GM18873 (cell line): Measurements from ENCODE around the gene STAG2.
"Not testable (repeated sequence)": the region's sequence is repeated elsewhere in the genome, so short reads cannot be mapped to it uniquely, and the experiment has no call there.

ENCODE experiments used
- ATAC-seq: cut with Tn5 transposase; IDR thresholded peaks from one replicate; pipeline ENCODE4 v1.9.1; 2021; ENCODE audit warnings: mild to moderate bottlenecking, moderate library complexity, moderate number of reproducible peaks; ENCODE audit not compliant: unreplicated experiment, low FRiP score

The STAG2 gene

DNA sequence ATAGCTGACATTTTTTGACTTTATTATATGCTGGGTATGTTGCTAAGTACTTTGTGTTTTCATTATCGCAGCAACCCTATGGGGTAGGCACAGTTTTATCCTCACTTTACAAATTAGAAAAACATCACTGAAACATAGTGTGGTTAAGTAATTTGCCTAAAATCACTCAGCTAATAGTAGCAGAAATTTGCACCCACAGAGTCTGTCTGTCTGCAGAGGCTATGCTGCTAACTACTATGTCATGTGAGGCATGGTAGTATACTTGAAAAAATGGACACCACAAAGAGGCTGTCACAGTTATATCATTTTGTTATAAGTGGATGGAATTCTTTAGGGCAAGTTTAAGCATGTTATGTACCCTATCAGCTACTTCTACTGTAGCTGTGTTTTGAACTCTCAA is 69.0 kb downstream of the STAG2 start:
- ATAC-seq: peak; percentile 62

DNA sequence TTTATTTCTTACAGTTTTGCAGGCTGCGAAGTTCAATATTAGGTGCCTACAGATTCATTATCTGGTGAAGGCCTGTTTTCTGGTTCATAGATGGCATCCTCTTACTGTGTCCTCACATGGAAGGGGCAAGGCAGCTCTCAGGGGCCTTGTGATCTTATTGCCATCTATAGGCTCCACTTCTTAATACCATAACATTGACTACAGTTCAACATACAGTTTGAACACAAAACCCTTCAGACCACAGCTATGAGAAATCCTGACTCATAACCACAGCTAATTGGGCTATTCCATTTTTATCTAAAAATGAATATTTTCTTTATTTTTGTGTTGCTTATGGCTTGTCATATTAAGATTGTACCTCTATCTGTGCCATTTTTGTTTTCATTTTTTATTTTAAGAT is 72.3 kb downstream of the STAG2 start:
- no peak for ATAC-seq

DNA sequence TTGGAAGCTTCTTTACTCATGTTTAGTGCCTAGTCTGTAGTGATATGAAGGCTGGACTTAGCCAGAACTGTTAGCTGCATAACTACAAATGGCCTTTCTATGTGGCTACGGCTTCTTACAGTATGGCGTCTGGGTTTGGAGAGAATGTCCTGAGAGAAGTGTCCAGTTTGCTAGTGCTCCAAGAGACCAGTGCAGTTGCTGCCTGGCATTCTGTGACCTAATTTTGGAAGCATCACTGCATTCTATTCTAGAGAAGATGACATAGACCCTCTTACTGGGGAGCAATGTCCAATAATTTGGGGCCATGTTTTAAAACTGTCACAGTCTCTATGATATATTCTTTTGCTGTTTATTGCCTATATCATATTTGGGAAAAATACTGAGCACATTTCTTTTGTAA is 74.2 kb downstream of the STAG2 start:
- ATAC-seq: no peak

DNA sequence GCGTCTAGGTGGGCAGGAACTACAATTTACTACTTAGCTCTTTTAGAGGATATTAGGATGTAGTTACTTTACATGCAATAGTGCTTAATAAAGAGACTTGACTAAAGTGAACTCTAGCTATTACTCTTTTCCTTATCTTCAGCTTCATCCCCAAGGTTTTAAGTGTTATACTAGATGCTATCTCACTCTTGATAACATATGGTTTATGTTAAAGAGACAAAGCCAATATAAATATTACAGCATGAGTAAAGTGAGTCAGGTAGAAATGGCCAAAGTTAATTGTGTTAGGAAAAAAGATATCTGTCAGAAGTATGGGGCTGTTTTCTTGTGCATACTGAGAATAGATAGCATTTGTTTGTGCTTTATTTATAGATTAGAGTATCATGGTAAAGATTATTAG is 80.5 kb downstream of the STAG2 start:
- ATAC-seq: no peak

DNA sequence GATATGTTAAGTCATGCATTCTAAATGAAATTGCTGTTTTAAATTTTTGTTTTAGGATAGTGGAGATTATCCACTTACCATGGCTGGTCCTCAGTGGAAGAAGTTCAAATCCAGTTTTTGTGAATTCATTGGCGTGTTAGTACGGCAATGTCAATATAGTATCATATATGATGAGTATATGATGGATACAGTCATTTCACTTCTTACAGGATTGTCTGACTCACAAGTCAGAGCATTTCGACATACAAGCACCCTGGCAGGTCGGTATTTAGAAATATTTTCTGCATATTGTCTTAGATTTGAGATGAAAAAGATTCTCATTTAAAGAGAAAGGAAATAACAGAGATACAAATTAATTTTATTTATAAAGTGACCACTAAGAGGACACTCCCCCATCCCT is 83.6 kb downstream of the STAG2 start:
- ATAC-seq: no peak

DNA sequence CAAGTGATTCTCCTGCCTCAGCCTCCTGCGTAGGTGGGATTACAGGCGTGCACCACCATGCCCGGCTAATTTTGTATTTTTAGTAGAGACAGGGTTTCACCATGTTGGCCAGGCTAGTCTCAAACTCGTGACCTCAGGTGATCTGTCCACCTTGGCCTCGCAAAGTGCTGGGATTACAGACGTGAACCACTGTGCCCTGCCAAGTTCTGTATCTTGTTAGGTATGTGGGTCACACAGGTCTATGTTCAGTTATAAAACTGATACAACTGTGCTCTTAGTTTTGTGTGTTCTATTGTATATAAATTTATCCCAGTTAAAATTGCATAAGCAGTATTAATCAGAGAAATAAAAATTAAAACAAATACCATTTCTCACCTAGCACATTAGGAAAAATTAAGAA is 122.9 kb downstream of the STAG2 start:
- ATAC-seq: not testable (repeated sequence)

DNA sequence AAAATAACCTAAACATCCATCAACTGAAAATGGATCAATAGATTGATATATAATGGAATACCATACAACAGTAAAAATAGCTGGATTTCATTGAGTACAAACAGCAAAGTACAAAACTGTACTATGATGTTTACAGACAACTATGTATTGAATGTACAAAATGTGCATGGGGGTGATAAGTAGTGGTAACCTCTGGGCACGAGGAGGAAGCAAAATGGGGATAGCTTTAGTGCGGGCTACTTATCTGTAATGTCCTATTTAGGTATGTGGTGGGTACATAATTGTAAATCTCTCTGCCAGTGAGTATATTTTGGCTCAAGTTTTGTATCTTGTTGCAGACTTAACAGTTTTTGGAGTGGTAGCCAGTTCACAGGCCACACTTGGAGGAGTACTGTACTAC is 123.6 kb downstream of the STAG2 start:
- ATAC-seq: no peak

DNA sequence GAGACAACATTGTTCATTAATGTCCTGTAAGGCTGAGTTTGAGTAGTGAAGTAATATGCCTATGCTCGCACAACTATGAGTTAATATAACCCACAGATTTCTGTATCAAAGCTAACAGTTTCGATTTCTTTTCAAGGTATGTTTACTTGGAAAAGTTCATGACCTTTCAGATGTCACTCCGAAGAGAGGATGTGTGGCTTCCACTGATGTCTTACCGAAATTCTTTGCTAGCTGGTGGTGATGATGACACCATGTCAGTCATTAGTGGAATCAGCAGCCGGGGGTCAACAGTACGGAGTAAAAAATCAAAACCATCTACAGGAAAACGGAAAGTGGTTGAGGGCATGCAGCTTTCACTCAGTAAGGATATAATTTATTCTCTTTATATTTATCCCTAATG is 124.9 kb downstream of the STAG2 start:
- no peak for ATAC-seq

DNA sequence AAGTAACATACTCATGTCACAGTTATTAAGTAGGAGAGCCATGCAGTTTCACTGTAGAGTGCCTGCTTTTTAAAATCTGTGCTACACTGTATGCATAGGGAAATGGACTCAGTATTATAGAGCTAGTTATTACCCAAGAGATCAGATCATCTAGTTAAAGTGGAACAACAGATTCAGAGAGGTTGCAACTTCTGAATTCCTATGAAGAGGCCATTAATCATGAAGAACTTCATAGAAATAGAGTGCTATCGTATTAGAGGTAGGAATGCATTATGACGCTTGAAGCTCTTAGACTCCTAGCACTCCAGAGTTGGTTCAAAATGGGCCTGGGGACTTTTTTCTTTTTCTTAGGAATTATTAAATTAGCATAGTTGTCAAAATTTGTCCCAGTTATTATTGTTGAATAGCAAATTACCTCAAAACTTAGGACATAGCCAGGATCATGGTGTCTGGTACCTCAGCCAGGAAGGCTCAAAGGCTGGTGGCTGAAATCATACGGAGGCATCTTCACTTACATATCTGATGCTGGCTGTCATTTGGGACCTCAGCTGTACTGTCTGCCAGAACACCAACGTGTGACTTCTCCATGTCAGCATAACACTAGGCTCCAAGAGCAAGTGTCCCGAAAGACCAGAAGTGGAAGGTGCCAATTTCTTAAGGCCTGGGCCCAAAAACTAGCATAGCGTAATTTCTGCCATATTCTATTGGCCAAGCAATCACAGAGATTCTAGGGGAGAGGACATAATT is 125.7 kb downstream of the STAG2 start:
- no peak for ATAC-seq

DNA sequence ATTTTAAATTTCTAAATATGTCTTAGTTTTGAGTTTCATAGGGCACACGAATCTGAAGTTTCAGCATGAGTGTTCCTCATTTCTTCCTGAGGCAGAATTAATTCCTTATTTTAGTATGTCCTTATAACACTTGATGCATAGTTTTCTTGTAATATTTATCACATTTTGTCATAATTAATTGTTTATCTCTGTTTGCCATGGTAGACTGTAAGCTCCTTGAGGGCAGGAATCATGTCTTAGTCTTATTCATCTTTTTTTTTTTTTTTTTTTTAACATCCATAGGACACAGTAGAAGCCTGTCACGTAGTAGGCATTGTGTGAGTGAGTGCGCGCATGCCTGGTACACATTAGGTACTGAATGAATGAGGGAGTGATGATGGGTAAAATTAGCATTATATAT is 131.7 kb downstream of the STAG2 start:
- ATAC-seq: no peak

DNA sequence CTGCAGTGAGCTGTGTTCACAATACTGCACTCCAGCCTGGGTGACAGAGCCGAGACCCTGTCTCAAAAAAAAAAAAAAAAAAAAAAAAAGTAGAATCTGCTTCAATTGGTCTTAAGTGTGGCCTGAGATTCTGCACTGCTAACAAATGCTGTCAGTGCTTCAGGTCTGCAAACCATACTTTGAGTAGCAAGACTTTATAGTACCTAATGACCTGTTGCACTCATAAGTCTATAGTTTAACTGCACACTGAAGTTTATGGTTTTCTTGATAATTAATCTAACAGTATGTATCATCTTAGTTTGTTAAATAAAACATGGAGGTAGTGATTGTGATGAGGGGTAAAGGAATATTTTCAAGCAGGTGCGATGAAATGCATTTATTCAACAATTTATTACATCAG is 135.6 kb downstream of the STAG2 start:
- ATAC-seq: no peak

DNA sequence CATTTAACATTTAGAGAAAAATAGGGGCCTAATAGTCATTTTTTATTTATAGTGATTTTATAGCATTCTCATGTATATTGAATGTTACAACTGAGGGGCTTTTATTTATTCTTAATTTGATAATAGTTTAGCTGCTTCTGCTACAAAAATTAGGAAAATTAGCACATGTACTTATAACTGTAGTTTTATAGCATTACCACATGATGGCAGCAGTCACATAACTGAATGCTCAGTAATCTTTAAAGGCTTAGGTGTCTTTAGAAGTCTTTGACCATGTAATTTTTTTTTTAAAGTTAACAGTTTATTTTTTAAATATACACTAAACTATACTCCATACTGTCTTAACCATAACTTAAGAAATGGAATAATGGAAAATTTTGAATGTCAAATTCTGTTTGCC is 136.6 kb downstream of the STAG2 start:
- no peak for ATAC-seq

DNA sequence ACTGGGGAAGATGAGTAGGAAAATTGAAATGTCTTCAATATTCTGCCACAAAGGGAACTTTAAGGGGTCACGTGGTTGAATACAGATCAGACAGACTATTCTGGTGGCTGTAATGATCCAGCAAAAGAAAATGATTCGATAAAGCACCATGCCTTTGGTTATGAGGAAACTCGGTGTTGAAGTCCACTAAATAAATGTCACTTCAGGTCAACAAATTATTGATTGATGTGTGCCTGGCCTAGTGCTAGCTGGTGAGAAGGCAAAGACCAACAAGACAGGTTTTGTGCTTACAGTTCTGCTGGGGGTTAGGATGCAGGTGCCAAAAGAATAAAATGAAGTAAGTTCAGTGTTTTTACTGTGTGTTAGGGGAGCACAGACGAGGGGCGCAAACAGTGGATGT is 142.5 kb downstream of the STAG2 start:
- no peak for ATAC-seq

DNA sequence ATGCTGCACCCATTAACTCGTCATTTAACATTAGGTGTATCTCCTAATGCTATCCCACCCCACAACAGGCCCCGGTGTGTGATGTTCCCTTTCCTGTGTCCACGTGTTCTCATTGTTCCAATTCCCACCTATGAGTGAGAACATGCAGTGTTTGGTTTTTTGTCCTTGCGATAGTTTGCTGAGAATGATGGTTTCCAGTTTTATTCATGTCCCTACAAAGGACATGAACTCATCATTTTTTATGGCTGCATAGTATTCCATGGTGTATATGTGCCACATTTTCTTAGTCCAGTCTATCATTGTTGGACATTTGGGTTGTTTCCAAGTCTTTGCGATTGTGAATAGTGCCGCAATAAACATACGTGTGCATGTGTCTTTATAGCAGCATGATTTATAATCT is 143.0 kb downstream of the STAG2 start:
- ATAC-seq: not testable (repeated sequence)

DNA sequence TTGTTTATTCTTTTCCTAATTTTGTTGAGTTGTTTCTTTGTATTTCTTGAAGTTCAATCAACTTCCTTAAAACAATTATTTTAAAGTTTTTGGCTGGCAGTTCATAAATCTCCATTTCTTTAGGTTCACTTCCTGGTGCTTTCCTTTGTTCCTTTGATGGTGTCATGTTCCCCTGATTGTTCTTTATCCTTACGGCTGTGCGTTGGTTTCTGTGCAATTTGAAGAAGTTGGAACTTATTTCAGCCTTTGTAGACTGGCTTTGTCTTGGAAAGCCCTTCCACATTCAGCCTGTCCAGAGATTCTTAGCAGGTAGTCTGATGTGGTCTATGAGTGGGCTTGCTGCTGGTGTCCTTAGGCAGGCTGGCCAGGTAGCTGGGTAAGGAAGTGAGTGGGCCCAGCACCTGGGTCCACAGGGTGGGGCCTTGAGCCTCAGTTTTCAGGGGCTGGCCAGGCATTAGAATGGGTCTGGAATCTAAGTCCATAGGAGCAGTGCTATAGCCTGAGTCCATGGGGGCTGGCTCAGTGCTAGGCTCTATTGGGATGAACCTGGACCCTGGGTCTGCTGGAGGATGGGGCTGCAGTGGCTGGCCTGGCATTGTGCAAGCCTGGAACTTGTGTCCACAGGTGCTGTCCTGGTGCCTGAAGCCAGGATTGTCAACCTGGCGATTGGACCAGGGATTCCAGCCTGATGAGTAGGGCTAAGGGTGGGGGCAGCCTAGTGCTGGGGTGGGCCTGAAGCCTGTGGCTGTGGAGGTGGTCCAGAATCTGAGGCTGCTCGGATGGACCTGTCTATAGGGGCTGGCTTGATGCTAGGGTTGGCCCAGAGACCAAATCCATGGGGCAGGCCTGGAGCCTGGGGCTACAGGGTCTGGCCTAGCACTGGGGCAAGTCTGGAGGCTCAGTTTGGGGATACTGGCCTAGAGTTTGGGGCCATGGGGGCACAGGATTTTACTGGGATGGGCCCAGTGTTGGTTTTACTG is 152.4 kb downstream of the STAG2 start:
- ATAC-seq: no peak

DNA sequence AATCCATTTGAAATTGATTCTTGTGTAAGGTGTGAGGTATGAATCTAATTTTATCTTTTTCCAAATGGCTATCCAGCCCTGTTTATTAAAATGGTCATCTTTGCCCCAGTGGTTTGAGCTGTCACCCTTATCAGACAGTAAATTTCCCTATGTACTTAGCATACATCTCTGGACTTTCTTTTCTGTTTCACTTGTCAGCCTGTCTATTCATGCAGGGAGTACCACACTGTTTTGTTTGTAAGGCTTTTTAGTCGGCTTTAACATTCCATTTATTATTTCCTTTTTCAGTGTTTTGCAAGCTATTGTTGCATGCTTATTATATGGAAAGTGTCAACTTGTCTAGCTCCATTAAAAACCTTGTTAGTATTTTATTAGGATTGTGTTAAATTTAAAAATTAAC is 155.8 kb downstream of the STAG2 start:
- ATAC-seq: no peak

DNA sequence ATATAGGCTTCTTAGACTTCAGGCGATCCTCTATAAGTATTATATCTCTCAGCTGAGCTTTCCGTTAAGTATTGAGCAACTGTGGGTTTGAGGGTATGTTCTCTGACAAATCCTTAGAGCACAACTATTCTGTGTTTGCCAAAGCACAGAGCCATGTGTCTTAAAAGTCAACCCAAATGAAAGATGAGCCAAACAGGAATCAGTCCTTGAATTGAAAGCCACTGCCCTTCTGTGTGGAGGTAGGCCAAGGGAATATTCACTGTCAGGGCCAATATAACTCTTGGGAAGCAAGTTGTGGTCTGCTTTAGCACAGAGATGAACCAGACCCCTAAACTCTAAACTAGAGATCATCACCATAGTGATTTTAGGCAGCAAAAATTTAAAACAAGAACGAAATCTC is 164.0 kb downstream of the STAG2 start:
- no peak for ATAC-seq

DNA sequence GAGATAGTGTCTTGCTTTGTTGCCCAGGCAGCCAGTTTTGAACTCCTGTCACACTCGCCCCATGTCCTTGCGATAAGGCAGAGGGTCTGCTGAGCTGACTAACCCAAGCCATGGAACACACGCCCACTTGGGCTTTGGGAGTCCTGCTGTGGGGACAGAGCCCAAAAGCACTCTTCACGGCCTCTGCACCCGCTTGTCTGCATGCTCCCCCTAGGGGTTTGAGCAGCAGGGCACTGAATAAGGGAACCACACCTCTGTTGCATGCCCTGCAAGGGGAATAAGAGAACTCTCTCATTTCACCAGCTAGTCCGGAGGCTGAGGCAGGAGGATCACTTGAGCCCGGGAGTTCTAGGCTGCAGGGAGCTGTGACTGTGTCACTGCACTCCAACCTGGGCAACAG is 166.0 kb downstream of the STAG2 start:
- no peak for ATAC-seq

DNA sequence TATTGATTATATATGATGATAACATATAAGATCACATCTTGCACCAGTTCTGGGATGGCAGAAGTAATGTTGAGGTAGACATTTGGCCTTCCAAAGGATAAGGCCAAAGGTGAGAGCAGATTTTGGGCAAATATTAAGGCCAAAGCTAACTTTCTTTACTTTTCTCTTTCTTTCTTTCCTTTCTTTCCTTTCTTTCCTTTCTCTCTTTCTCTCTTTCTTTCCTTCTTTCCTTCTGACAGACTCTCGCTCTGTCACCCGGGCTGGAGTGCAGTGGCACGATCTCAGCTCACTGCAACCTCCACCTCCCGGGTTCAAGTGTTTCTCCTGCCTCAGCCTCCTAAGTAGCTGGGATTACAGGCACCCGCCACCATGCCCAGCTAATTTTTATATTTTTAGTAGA is 170.9 kb downstream of the STAG2 start:
- not testable (repeated sequence) for ATAC-seq

DNA sequence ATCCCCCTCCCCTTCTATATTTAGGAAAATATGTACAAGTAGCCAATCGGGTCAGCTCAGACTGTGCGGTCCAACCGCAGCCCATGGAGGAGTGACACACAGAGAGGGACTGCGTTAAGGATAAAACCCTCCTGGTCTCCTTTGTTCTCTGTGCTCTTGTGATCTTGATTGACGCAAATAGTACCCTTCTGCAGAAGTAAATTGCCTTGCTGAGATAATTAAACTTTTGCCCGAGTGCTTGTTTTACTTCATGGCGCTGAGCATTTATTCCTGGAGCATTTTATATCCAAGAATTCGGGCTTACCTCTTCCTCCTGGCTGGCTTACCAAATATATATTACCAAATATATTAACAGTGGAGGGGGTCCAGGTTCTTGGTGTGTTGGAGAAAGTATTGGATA is 184.2 kb downstream of the STAG2 start:
- no peak for ATAC-seq

DNA sequence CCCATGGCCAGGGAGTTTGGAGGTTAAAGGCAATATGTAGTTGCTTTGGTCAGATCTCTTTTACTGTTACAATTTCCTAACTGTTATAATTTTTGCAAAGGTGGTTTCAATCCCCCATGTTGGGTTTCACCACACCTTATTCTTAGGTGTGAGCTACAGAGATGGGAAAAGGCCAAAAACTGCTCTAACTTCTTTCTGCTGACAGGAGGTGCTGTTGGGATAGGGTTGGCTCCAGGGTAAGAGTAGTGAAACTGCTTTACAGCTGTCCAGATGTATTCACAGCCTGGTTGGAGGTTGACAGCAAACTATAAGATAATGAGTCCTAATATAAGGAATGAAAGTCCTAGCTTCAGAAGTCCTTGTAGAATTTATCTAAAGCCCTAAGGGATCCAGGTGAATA is 189.7 kb downstream of the STAG2 start:
- no peak for ATAC-seq
